HG02970 (cell line): ENCODE results near the gene TEKTIP1.
"Not testable (repeated sequence)": the region's sequence is repeated elsewhere in the genome, so short reads cannot be mapped to it uniquely, and the experiment has no call there.

Experiments
- ATAC-seq: cut with Tn5 transposase; IDR thresholded peaks from one replicate; pipeline ENCODE4 v1.9.1; 2021; ENCODE audit warnings: mild to moderate bottlenecking, moderate library complexity, moderate number of reproducible peaks; ENCODE audit not compliant: unreplicated experiment, low FRiP score

TEKTIP1 gene

DNA sequence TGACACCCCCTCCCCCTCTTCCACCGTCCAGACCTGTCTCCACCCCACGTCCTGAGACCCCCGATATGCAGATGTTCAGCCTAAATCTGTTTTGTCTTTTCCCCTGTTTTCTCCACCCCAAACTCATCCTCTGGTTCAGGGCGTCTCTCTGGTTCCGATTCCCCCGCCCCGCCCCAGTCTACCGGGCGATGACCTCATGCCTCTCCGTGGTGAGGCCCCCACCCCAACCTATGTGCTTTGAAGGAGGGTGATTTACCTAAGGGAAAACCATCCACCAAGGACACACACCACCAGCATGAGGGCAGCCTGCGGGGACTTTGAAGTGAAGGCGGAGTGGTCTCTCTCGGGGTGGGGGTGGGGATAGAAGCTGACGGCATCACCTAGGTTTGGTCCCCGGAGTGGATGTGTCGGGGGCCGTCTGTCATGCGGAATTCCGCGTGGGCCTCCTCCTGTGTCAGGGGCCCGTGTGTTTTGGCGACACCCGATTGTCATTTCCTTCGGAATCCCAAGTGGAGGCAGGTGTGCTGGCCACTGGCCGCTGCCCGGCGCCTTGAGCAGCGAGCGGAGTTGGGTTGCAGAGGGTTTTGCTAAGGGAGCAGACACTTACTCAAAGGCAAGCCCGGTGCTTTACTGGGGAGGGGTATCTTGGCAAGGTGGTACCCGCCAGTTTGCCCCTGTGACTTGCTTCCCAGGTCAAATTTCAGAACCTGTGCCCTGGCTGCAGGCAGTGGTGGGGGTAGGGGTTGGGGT, 31.4 kb upstream of the TEKTIP1 start:
- ATAC-seq: no peak

- not testable (repeated sequence) for ATAC-seq
Measured at GRCh38 chr19:3508121-3508661, 30.8 kb upstream of the TEKTIP1 start.

DNA sequence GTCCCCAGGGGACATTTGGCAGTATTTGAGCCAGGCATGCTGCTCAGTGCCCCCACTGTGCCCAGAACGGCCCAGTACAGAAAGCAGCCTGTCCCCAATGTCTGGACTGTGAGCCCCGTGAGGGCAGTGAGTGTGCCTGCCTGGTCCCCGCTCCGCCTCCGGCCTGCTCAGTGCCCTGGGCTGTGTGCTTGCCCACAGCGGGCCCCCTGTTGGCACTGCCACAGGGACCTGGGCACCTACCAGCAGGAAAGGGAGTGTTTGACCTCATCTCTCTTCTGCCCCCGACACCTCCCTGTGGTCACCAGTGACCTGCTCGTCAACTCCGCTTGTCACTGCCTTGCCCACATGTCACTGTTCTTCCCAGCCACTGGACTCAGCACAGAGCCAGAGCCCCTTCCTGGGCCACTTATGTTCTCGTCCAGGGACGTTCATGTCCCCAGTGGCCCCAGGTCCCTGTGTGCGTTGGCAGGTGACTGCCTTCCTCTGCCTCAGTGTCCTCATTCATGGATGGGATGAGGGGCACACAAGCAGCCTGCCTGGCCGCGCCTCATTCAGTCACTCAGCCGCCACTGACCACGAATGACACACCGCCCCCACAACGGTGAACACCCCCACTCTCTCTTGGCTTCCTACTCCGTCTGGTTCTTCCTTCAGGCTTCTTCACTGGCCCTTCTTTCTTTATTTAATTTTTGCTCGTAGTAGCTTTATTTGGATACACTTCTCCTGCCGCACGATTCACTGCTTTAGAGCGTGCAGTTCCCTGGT, 30.0 kb upstream of the TEKTIP1 start:
- no peak for ATAC-seq

- no peak for ATAC-seq
Measured at GRCh38 chr19:3509566-3509989, 29.4 kb upstream of the TEKTIP1 start.

- no peak for ATAC-seq
Measured at GRCh38 chr19:3510727-3511126, 28.2 kb upstream of the TEKTIP1 start.

GRCh38 chr19:3511506-3512251, 27.3 kb upstream of the TEKTIP1 start:
- no peak for ATAC-seq

GRCh38 chr19:3512562-3513228, 26.3 kb upstream of the TEKTIP1 start:
- ATAC-seq: no peak

DNA sequence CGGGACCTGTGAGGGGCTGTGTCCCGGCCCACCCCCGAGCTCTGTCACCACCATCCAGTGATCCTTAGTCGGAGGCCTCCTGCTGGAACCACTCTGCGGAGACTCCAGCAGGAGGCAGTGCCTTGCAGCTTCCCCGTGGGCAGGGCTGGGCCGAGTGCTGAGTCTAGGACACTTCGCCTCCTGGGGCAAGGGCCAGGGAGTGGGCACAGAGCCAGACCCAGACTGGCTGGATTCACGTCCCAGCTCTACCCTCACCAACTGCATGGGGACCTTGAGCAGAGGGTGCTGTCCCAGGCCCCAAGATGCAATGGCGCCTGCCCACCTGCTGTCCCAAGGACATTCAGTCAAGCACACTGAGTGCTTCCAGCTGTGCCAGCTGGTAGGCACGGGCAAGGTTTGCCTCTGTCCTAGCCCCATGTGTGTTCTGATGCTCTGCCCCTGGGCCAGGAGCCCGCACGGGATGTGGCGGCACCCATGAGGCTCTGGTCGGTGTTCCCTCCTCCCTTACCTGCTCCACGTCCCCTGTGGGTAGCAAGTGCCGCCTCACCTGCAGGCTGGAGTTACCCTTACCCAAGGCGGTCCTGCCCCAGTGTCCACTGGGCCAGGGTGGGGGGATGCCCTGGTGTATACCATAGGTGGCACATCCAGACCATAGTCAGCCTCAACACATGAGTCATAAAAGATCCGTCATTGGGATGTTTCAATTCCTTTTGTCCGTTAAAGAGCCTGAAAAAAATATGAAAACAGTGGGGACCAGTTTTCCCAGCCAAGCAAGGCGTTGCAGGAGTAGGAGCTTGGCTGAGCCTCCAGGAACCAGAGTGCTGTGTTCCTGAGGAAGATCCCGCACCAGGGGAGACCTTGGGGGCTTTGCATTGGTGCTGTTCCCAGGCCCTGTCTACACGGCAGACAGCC, 25.5 kb upstream of the TEKTIP1 start:
- ATAC-seq: no peak

DNA sequence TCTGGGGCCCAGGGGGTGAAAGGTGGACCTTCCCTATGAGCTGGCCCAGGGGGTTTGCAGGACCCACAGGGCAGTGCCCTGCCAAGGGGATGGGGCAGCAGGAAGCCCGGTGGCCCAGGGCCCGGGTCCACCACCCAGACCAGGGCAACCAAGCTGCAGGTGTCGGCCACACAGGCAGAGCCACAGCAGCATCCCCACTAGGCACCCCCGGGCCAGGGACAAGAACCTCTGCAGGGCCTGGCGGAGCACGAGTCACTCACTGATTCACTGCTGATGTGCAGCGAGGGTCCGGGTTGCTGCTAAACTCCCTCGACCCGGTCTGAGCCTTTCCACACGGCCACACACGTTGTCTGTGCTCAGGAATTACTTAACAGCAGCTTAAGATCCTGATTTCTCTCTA, 24.0 kb upstream of the TEKTIP1 start:
- ATAC-seq: no peak

GRCh38 chr19:3515891-3516422, 23.0 kb upstream of the TEKTIP1 start:
- no peak for ATAC-seq

GRCh38 chr19:3516675-3517207, 22.2 kb upstream of the TEKTIP1 start:
- ATAC-seq: no peak

- no peak for ATAC-seq
Measured at GRCh38 chr19:3517638-3518037, 21.3 kb upstream of the TEKTIP1 start.

GRCh38 chr19:3518255-3518654, 20.7 kb upstream of the TEKTIP1 start:
- no peak for ATAC-seq

DNA sequence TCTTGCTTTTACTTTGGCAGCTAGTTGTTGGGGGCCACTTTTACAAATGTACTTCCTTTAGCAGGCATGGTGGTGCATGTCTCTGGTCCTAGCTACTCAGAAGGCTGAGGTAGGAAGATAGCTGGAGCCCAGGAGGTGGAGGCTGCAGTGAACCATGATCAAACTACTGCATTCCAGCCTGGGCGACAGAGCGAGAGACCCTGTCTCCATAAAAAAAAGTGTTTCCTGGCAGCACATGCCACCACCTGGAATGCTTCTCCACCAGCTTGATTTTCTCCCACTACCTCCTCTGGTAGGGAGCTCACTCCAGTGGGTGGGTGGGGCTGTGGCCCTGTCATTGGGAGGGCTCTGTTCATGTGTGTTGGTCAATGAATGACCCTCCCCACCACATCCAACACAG, 20.3 kb upstream of the TEKTIP1 start:
- no peak for ATAC-seq

DNA sequence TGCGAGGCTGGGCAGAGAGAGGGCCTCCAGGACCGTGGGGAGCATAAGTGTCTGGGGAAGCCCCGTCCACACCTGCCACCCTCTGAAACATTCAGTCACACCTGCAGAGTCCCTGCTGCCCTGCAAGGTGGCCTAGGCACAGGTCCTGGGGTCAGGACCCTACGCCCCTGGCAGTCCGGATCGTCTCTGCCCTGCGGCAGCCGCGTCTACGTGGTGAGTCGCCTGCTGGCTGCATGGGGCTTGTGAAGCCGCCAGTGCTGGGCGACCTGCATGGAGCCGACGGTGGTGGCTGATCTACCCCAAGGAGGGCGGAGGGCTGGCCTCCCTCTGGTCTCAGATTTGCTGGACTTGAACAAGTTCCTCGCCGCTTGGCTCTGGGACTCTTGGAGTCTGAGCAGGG, 19.8 kb upstream of the TEKTIP1 start:
- ATAC-seq: no peak

GRCh38 chr19:3520166-3521103, 18.5 kb upstream of the TEKTIP1 start:
- no peak for ATAC-seq

DNA sequence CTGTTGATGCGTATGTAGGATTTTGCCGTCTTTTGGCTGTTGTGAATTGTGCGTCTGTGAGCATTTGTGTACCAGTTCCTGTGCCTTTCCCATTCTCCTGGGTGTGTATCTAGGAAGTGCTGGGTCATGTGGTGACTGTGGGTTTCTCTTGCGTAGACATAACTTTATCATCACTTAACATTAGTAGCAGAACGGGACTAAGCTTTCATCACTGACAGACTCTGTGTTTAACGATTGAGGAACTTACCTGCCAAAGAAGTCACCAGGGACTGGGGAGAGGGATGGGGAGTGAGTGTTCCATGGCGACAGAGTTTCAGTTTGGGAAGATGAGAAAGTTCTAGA, 17.9 kb upstream of the TEKTIP1 start:
- no peak for ATAC-seq
